ENCODE data around the gene JAM3. TPM values are rescaled to one million over a fixed set of nuclear protein-coding genes. Genes with fewer than 3 reads are reported as not detected.

Gene JAM3
- total and polyA plus RNA-seq, 2 of the 8 experiments (the other 6 are each of a cell fraction or from before 2014, with no cell fraction given), result 19.6 to 42.8 TPM

- H3K36me3 ChIP-seq (ENCODE audit: control insufficient read depth in 2 of 4, insufficient read depth in 4 of 4, low read length in 3 of 4), result no peaks in the 10 kb centered on the region
- H4K20me1 ChIP-seq (replicated peaks in 1 of 2; ENCODE audit: control insufficient read depth in 1 of 2, insufficient read depth in 2 of 2, low read length in 2 of 2), result no peaks in the 10 kb centered on the region
- ChIA-PET CTCF (ENCODE audit: partially characterized antibody) (interaction anchor here (0.6 to 13.6 kb wide), 16 partner anchors 7 to 123 kb away, joined by 3 to 178 read pairs (median 4); no protein-coding TSS in a partner anchor), POLR2A (ENCODE audit: partially characterized antibody) (interaction anchor here (1.1 kb wide), 1 partner anchor 28 kb away, joined by 4 read pairs; the partner anchor contains the start of gene JAM3)
- H2BK5ac ChIP-seq (ENCODE audit: low read depth, low read length), result no peak overlapping the region
- no peak for TF ChIP-seq SIX5 (IDR thresholded peaks at IDR 0.05; ENCODE audit: low read depth, low read length)
- TF ChIP-seq SP2 (IDR thresholded peaks at IDR 0.05; ENCODE audit: low read length), result no peak
- no peak for TF ChIP-seq YY1 (IDR thresholded peaks at IDR 0.05; ENCODE audit: low read depth, low read length)
- no peak for TF ChIP-seq HDAC6 (IDR thresholded peaks at IDR 0.05; ENCODE audit: low read depth, low read length)
- no peak for TF ChIP-seq RNF2 (IDR thresholded peaks at IDR 0.05; ENCODE audit: borderline replicate concordance, low read depth, low read length, missing control alignments, poor library complexity, severe bottlenecking)
- no peak for TF ChIP-seq BRCA1 (IDR thresholded peaks at IDR 0.05; ENCODE audit: low read depth, low read length)
- no peak for TF ChIP-seq SRF (IDR thresholded peaks at IDR 0.05; ENCODE audit: low read depth, low read length)
- TF ChIP-seq PHF8 (conservative IDR thresholded peaks at IDR 0.05; ENCODE audit: low read depth, low read length), result no peak
- TF ChIP-seq EP300 (IDR thresholded peaks at IDR 0.05; ENCODE audit: borderline replicate concordance in 1 of 2, low read depth in 2 of 2, low read length in 2 of 2), result no peak
- H3K9me3 ChIP-seq (ENCODE audit: insufficient read depth in 2 of 2, low read depth in 1 of 2, low read length in 1 of 2), result no peaks in the 10 kb centered on the region
- FAIRE-seq (no peak), DNase-seq (ENCODE audit: low read depth in 1 of 2, low spot score in 2 of 2) (no peak)
- H3K23me2 ChIP-seq (ENCODE audit: low read depth, low read length), result peaks cover 2% of the 10 kb centered on the region; the same call in 1 of the 2 replicates
- no peak overlapping the region for H3K56ac ChIP-seq (replicated peaks; ENCODE audit: insufficient read length, low read depth, low read length)
- H3K4me3 ChIP-seq (ENCODE audit: extremely low read depth in 1 of 4, insufficient read depth in 2 of 4, low read depth in 3 of 4, low read length in 4 of 4), result no peak overlapping the region
- H3K79me1 ChIP-seq (ENCODE audit: low read depth, low read length), result no peaks in the 10 kb centered on the region
- WGBS, 2 experiments (ENCODE audit: extremely low coverage in 1 of 2, insufficient coverage in 1 of 2, insufficient read length in 1 of 2, insufficient replicate concordance in 2 of 2, low coverage in 1 of 2, low lambda C conversion rate in 2 of 2, missing lambda C conversion rate in 1 of 2), result 86 to 90% methylated on average over 1 to 20 of the region's 20 CpGs
- H3K18ac ChIP-seq (ENCODE audit: extremely low read depth, low read length), result no peak overlapping the region
- no peak overlapping the region for H4K5ac ChIP-seq (ENCODE audit: insufficient read length, low read depth, low read length)
- H3K4me2 ChIP-seq (ENCODE audit: insufficient read depth in 1 of 2, low read depth in 2 of 2, low read length in 2 of 2), result no peak overlapping the region
- H2BK12ac ChIP-seq (ENCODE audit: low read depth, low read length), result peak overlapping the region; percentile 52; the same call in 1 of the 2 replicates
- no peak overlapping the region for H2BK20ac ChIP-seq (ENCODE audit: low read length)
- H3K27ac ChIP-seq (ENCODE audit: low read depth, low read length), result no peak overlapping the region; the same call in 1 of the 2 replicates
- no peak overlapping the region; the same call in 1 of the 2 replicates for H4K8ac ChIP-seq (ENCODE audit: extremely low read depth, insufficient read depth, low read length)
- H3K27me3 ChIP-seq (replicated peaks in 1 of 4; ENCODE audit: control insufficient read depth in 3 of 4, extremely low read depth in 1 of 4, insufficient read depth in 3 of 4, low read length in 3 of 4), result no peaks in the 10 kb centered on the region; a peak in 2 of 7 replicates
- no peak overlapping the region for H2AK5ac ChIP-seq (ENCODE audit: low read depth, low read length)
- H2BK15ac ChIP-seq (ENCODE audit: low read length), result no peak overlapping the region
- H4K91ac ChIP-seq (replicated peaks; ENCODE audit: insufficient read length, low read length), result no peak overlapping the region
- H3K4ac ChIP-seq (replicated peaks; ENCODE audit: insufficient read length, low read depth, low read length), result no peak overlapping the region
- no peak overlapping the region for H3K9ac ChIP-seq (replicated peaks in 1 of 4; ENCODE audit: extremely low read depth in 1 of 4, low read depth in 3 of 4, low read length in 3 of 4)
- no peak overlapping the region for H3K14ac ChIP-seq (ENCODE audit: insufficient read length)
- no peak overlapping the region for H2AFZ ChIP-seq (ENCODE audit: low read length)
- H3K4me1 ChIP-seq (replicated peaks in 1 of 4; ENCODE audit: control insufficient read depth in 3 of 4, insufficient read depth in 4 of 4, low read length in 3 of 4), result peaks cover 3 to 13% (median 7%) of the 10 kb centered on the region in 4 experiments
- no peak overlapping the region for H2BK120ac ChIP-seq (replicated peaks; ENCODE audit: low read depth, low read length)
- H3K79me2 ChIP-seq (ENCODE audit: control insufficient read depth in 1 of 2, insufficient read depth in 2 of 2, low read length in 2 of 2), result no peaks in the 10 kb centered on the region
- no peak overlapping the region for H3K23ac ChIP-seq (ENCODE audit: insufficient read length)
Observed at GRCh38 chr11:134040386-134041302, 28.2 kb upstream of the JAM3 start.

Data from H1 (cell line).